VCaP (cell line): ENCODE data around the gene PPHLN1.

Source experiments
- H3K27ac ChIP-seq: fragments of 450-650 bp; 2 replicates; pipeline ENCODE4 v1.5.1; 2017
- TF ChIP-seq, protein P1 (sequence below): fragments of 450-650 bp; conservative IDR thresholded peaks from 2 replicates; pipeline ENCODE4 v1.5.1; 2017; ENCODE audit warnings: mild to moderate bottlenecking, moderate library complexity

Gene PPHLN1

DNA sequence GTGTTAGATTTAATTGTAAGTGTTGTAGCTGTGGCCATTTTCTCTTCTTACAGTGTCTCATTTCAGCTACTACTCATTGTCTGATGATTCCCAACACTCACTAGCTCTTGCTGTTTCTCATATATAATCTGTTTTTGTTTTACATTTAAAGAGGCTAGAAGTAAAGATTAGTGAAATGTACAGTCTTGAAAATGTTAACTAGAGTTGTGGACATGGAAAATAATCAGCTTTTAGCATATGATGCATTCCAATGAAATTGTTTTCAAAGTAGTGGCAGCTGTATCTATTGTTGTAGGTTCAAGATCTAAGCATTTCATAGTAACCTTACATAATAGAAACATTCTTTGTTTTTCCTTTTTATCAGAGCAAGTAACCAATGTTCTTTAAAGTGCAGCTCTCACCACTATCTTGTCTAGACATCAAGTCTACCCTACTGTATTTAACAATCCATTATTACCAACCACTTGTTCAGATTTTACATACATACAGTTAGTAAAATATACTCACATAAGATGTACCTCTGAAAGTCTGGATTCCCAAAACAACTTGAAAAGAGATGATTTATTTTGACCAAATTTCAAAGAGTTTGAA lies 76.9 kb downstream of the PPHLN1 start:
- H3K27ac ChIP-seq = no peak overlapping the region
- TF ChIP-seq, protein P1, sequence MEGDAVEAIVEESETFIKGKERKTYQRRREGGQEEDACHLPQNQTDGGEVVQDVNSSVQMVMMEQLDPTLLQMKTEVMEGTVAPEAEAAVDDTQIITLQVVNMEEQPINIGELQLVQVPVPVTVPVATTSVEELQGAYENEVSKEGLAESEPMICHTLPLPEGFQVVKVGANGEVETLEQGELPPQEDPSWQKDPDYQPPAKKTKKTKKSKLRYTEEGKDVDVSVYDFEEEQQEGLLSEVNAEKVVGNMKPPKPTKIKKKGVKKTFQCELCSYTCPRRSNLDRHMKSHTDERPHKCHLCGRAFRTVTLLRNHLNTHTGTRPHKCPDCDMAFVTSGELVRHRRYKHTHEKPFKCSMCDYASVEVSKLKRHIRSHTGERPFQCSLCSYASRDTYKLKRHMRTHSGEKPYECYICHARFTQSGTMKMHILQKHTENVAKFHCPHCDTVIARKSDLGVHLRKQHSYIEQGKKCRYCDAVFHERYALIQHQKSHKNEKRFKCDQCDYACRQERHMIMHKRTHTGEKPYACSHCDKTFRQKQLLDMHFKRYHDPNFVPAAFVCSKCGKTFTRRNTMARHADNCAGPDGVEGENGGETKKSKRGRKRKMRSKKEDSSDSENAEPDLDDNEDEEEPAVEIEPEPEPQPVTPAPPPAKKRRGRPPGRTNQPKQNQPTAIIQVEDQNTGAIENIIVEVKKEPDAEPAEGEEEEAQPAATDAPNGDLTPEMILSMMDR = no peak

DNA sequence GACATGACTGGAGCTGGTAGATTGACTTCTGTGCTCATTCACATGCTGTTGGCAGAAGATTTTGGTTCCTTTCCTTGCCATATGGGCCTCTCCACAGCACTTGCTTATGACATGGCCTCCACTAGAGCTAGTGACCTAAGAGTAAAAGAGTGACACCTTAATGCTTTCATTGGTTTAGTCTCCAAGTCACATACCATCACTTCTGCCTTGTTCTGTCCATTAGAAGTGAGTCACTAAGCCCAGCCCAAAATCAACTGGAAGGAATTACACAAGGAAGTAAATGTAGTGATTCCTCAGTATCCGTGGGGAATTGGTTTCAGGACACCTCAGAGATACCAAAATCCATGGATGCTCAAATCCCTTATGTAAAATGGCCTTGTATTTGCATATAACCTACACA lies 81.3 kb downstream of the PPHLN1 start:
- TF ChIP-seq, protein P1 = no peak
- H3K27ac ChIP-seq = no peak overlapping the region

DNA sequence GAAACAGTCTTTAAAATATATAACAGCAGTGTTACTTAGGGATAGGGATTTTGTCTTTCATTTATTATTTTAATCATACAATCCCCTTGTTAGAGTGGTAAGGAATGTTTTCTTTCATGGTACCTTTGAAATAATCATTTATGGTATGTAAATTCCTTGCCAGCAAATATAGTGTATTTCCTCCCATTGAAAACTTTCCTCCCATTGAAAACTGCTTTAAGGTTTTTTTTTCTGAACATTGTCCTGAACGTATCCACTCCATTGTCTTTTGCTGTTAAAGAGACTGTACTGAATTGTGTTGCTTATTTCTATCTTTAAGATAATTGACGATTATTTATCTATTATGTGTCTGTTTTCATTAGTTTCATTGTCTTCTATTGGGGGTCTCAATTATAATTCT lies 83.5 kb downstream of the PPHLN1 start:
- TF ChIP-seq, protein P1 = no peak

DNA sequence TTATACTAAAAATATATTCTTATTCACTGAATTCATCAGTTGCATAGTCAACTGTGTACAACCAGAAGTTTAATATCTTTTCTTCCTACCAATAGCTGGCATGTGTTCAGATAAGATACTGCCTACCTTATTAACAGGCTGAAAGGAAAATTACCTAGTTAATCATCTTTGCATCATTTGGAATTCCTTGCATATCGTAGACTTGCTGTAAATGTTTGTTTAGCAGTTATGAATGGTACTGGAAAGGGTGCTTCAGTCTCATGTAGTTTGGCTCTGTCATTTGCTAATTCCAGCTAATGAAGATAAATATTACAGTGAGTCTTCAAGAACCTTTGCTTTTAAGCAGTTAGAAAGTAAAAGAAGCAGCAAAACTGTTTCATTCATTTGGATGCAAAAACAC lies 84.4 kb downstream of the PPHLN1 start:
- H3K27ac ChIP-seq = no peak overlapping the region

More for the DNA sequence above, 83.5 kb downstream of the PPHLN1 start:
- no peak overlapping the region for H3K27ac ChIP-seq

DNA sequence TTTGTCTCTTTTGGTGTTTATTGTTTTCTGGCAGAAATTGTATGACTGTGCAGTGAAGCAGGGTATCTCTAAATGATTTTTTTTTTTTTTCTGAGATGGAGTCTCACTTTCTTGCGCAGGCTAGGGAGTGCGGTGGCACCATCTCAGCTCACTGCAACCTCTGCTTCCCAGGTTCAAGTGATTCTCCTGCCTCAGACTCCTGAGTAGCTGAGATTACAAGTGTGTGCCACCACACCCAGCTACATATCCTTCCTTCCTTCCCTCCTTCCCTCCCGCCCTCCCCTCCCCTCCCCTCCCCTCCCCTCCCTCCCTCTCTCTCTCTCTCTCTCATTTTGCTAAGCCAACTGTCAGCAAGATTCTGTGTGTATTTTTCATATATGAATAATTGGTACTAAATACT lies 94.4 kb downstream of the PPHLN1 start:
- TF ChIP-seq, protein P1 = no peak
- H3K27ac ChIP-seq = no peak overlapping the region

More for the DNA sequence above, 84.4 kb downstream of the PPHLN1 start:
- TF ChIP-seq, protein P1 = no peak

DNA sequence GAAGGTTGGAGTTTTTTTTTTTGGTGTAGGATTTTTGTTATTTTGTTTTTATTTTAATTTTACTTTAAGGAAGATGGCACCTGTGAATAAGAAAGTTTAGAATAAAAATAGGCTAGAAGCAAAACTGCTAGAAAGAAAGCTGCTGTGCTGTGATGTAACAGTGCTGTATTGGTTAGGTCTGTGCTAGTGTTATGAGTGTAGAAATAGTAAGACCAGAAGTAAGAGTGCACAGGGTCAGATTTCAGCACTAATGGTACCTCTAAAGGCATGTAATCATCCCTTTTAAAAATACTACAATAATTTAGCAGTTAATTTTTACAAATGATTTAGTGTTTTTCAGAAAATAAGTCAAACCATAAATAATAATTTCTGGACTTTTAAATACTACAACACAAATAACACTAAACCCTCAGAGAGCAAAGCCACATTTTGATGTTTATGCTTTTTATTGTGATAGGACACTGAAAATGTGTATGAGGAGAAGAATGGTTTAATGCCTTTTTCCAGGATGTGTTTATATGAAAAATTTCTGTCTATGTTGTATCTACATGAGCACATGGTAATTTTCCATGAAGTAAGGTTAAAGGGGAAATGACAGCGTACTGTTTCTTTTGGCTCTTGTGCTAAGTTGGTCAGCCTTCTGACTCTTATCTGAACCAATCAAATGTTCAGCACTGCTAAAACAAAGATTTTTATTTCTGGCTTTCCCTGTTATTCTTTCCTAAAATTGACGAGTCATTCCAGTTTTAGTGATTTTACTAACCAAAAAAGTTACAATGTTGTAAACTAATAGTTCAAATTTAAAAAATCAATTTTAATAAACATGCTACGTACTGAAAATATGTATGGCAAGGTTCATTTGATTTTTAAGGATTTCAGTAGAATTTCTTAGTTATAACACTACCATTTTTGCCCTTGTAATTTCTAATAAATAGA lies 96.1 kb downstream of the PPHLN1 start:
- TF ChIP-seq, protein P1 = no peak
- H3K27ac ChIP-seq = no peak overlapping the region

DNA sequence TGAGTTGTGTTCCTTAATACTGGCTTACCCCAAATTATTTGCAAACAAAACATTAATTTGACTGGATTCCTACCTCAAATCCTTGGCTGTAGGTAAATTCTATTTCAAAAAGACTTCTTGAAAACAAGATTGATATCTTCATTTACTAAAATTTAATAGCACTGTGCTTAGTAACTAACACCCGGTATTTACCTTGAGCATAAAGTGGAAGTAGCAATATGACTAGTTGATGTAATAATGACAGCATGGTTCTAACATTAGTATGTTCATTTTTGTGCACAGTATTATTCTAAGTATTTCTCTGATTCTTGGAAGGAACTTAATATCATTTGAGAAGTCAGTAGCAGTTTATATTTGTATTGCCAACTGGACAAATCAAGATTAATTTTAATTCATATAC lies 96.8 kb downstream of the PPHLN1 start:
- TF ChIP-seq, protein P1 = no peak
- no peak overlapping the region for H3K27ac ChIP-seq
